ELR (cell line): ENCODE measurements around the gene OS9.

Experiments used
- DNase-seq: peaks from one replicate; pipeline ENCODE4 v3.0.0-alpha.2; 2015; ENCODE audit warnings: low read depth

The OS9 gene

DNA sequence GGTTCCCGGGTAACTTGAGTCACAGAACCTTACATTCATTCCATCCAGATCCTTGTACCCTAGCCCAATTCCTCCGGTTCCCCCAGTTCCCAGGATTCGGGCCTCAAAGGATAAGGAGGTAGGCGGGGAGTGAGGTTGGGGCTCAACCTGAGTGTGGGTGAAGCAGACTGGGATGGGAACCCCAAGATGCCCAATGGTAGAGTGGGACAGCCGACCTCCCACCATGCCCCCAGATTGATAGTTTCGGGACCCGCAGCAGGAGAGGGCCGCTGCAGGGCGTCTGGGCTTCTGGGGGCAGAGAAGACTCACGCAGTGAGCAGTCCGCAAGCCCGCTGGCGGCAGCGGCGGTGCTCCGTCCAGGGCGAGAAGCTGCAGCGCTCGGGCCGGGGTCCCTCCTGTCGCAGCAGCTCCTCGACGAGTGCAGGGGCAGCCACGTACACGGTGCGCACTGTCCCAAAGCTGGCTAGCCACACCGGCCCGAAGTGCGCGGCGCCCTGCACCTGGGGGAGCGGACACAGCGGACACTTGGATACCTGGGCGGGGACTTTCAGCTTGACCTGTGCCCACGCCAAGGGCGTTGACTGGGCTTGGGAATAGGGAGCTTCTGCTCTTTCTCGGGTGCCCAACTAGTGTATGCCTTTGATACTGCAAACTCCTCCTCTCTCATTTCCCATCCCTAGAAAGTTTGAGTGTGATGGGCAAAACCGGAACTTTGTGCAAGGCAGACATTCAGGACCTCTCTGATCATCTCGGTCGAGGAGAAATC is 71.9 kb downstream of the OS9 start:
- DNase-seq: peak; percentile 54

DNA sequence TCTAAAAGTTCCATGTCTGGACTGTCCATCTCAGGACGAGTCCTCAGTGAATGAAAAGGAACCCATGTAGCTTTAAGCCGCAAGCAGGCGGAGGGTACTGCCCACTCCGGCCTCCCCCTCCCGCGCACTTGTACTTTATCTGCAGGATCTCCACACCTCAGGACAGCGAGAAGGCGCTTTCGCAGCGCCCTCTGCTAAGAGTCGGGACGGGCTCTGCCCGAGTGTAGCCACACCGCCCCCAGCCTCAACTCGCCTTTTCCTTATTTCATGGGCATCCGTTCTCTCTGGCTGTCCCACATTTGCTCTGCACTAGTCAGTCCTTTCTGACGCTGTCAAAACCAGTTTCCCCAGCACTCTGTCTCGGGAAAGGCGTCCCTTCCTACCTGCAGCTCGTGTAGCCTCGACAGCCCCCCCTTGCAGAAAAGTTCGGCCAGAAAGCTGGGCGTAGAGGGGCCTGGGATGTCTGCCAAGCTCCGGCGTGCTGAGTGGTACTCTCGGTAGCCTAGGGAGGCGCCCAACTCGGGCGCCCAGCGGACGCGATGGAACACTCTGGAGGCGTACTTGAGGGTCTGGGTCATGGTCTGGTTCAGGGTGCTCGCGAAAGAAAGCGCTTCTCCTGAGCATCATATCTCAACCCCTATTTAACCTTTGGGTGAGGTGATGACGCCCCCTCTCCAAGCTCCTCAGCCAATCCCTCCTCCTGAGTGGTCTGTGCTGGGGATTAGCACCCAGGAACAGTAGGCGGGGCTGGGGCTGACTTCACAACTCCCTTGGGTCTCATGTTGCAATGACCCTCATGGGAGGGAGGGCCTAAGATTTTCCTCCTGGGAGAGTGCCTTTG is 72.8 kb downstream of the OS9 start, which contains the start of gene CYP27B1:
Gene CYP27B1 (minus strand): TSS at position 615 of the 841 bp plus-strand sequence. CDS start 37 bp downstream, at position 578.
- peak; percentile 84 for DNase-seq

DNA sequence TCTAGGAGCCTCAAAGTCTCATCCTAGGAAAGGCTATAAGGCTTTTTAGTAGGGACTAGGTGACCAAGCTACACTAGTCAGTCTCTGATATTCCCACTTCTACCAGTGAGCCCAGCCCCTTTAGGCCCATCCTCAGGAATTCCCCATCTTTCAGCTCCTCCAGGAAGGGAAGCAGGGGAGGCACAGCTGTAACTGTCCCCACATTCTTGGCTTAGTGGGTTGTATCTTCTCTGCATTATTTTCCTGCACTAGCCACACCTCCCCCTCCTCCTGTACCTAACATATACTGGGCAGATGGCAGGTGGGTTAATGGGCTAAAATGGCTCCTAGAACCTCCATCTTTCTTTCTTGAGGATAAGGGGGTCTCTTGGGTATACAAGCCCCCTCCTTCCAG is 73.4 kb downstream of the OS9 start:
- DNase-seq: no peak

DNA sequence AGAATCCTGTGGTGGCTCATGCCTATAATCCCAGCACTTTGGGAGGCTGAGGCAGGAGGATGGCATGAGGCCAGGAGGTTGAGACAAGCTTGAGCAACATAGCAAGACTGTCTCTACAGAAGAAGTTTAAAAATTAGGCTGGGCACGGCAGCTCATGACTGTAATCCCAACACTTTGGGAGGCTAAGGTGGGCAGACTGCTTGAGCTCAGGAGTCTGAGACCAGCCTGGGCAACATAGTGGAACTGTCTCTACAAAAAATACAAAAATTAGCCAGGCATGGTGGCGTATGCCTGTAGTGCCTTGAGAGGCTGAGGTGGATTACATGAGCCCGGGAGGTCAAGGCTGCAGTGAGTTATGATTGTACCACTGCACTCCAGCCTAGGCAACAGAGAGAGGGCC is 73.9 kb downstream of the OS9 start:
- no peak for DNase-seq

DNA sequence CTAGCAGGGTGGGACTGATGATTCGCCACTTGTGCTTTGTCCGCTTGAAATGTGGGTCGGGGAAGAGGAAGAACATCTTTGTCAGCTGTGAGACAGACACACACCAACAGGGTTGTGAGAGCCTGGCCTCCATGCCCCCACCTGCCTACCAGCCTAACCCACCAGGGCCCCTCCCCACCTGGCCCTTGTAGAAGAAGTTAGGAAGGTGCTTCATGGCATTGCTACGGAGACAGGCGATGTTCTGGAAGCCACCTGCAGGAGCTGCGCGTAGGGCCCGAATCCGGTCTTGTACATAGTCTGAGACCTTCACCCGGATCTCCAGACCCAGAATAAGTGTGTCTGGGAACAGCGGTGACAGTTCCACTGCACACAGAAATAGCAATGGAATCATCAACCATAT is 75.7 kb downstream of the OS9 start:
- DNase-seq: no peak

DNA sequence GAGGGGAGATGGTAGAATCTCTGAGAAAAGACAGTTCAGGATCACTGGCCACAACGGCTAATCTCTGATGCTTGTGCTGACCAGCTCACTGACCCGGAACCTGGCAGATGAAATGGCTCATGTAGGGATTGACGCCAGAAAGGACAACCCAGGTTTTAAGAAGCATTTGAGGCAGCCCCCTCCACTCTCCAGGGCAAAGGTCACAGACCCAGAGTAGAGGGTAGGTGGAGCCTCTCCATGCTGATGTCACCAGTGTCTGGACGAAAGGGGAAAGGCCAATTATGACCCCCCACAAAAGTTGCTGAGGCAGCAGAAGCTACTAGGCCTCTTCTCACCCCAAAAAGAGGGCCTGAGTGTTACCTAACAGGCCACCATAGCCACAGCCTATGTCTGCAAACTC is 76.8 kb downstream of the OS9 start:
- no peak for DNase-seq
